Measurements from ENCODE around the gene IL4I1.

The IL4I1 gene

DNA sequence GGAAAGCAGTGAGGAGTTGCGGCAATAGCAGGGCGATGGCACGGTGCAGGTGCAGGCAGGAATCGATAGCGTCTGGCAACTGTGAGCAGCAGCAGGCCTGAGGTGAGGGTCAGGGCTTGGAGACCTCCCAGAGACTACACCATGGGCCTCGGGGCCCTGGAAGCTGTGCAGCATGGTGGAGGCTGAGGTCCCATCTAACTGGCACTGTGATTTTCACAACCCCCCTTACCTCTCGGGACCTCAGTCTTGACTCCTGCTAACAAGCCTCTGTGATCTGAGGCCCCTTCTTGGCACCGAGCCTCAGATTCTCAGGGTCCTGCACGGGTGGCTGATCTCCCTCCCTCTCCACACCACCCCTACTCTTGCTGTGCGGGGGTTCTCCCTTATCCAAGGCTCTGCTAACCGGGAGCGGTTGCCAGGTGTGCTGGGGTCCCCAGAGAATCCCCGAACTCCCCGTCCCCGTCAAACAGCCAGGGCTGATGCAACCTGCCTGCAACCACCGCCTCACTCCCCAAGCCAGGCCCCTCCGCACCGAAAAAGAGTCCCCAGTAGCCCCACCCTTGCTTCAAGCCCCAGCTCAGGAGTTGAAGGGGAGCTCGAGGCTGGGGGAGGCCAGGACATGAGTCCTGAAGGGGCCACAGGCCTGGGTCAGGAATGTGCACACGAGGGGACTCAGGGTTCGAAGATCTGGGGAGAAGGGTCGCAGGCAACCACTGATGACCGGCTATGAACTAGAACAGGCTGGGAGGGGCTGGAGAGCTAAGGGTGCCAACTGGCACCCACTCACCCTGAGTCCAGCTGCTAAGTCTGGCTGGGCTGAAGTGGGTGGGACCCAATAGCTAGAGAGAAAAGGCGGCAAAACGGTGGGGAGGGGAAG, 27.6 kb upstream of the IL4I1 start:
- no peak for DNase-seq (ENCODE audit: low spot score)

DNA sequence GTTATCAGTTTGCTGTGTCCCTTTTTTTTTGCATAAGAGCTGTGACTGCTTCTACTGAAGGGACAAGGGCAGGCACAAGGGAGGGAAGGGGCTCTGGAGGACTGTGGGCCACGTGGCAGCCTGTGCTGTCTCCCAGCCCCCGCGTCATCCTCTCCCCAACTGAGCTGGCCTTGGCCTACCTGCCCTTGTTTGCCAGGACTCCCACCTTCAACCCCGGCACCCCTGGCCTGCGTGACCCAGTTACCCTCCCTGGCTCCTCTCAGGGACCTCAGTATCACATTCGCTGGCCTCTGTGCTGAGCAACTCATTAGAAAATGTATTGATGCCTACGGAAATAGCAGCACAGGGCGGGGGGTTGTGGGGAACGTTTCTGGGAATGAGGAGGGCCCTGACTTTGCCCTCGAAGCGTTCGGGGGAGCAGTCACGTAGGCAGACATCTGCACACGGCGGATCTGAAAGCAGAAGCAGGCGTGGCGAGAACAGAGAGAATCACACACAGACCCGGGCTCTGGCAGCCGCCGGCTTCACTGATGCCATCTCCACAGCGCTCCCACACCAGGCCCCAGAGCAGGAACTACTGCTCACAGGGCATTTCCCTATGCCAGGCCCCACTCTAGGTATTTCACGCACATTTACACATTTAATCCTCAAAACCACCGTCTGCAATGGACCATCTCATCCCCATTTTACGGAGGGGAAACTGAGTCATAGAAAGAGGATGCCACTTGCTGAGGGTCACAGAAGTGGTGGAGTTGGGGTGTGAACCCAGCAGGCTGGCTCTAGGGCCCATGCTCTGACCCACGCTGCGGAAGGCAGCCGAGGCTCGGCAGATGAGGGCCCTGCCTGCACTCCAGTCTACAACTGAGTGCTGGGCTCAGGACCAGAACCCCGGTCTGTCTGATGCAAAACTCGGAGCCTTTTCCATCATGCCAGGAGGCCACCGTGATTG, 26.6 kb upstream of the IL4I1 start:
- no peak for DNase-seq (ENCODE audit: low spot score)

DNA sequence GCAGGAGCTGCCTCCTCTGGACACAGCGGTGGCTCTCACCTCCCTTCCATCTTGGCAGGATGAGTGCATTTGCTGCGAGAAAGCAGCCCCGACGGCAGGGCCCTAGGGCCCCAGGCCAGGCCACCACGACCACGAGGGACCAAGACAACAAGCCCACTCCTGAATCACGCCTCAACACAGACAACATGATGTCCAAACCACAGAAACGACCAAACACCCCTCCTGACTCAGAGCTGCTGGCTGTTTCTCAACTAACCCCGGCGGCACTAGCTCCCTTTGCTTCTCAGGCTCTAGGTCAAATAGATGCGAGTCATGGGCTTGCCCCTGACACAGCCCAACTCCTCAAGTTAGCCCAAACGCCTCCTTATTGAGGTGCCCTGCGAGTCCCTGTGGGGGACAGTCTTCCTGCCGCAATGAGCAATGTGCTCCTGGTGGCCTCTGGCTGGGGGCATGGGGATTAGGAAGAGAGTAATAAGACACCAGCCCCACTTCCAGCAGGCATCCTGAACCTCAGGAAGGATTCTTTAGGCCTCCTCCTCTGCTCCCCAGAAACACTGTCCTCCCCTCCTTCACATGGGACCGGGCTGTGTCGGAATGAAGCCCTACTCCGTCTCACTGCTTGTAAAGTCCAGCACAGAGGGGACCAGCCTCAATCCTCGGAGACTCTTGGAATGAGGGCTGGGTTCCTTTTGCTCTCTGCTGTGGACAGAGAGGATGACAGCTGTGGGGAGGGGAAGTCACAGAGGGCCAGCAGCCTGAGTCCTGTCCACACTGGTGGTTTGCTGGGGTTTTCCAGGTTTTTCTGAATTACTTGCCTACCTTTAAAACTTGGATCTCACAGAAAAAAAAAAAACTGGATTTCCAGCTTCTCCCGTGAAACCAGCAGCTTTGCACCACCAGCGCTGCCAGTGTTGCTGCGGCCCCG, 25.4 kb upstream of the IL4I1 start:
- DNase-seq (ENCODE audit: low spot score), result no peak

DNA sequence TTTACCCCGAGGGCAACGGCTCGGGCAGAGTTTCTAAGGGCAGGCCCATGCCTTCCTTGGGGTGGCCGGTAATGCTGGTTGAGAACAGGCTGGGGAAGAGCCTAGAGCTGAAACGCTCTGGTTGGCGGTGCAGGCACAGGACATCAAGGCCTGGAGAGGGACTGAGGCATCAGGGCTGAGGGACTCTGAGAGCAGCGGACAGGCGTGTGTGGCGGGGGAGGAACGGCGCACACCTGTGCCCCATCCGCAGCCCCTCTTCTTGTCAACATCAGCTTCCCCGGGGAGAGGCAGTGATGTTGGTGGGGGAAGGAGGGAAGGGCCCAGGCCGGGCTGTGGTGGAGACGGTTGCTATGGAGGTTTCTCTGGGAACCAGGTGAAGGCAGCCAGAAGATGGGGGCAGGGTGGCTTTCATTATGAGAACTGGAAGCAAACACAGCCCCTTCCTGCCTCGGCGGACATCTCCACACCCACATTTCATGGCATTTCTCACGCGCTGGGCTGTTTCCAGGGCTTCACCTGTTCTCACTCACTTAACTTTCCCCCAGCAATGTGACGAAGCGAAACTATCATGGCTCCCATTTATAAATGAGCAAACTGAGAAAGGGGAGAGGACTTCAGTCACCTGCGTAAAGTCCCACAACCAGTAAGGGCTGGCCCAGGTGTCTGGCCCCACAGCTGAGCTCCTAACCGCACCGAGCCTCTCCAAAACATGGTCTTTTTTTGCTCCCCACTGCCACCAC, 24.1 kb upstream of the IL4I1 start:
- no peak for DNase-seq (ENCODE audit: low spot score)

DNA sequence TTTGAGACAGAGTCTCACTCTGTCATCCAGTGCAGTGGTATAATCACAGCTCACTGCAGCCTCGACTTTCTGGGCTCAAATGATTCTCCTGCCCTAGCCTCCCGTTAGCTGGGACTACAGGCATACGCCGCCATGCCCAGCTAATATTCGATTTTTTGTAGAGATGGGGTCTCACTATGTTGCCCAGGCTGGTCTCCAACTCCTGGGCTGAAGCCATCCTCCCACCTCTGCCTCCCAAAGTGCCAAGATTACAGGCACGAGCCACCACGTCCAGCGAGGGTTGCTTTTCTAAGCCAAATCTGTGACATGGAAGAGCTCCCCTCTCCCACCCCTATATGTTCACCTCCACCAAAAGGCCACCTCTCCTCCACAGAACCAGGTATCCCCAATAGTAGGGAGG, 21.4 kb upstream of the IL4I1 start:
- no peak for DNase-seq (ENCODE audit: low spot score)

DNA sequence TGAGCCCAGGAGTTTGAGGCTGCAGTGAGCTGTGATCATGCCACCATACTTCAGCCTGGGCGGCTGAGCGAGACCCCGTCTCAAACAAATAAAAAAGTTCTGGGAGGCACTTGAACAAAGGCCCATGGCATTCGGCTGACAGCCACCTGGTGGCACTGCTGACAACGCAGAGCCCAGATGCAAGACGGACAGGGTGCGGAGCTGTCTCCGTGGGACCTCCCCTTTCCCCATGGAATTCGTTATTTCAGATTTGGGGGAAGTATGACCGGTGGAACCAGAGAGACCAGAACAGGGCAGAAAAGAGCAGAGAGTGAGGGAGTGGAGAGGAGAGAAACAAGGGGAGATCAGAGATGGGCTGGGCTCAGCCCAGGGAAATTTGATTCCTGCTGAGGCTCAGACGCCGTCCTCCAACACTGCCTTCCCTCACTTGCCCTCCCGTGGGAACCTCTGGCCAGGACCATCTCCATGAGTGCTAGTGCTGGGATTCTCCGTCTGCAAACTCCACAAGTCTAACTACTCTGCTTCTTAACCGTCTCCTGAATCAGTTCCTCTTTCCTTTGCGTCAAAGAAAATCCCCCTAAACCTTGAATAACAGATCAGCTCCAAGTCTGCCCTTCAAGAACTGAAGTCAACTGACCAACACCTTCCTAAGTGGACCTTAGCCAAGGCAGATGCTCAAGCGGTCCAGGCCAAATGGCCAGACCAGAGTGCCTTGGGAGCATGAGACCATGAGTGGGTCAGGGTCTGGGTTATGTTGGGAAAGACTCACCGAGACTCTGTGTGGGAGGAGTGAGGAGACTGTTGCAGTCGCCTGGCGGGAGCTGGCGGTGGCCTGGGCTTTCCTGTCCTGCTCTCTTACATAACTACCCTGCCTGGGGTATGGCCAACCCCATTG, 20.4 kb upstream of the IL4I1 start:
- DNase-seq (ENCODE audit: low spot score), result no peak

DNA sequence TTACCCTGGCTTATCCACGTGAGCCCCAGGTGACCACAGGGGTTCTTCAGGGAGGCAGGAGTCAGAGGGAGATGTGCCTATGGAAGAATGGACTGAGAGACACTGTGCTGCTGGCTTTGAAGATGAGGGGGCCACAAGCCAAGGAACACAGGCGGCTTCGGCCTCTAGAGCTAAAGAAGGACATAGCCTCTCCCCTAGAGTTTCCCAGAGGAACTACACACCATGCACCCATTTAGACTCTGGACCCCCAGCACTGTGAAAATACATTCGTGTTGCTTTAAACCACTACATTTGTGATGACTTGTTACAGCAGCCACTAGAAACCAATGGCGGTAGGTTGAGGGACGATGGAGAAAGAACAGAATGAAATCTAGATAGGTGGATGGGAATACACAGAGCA, 18.6 kb upstream of the IL4I1 start:
- no peak for DNase-seq (ENCODE audit: low spot score)

DNA sequence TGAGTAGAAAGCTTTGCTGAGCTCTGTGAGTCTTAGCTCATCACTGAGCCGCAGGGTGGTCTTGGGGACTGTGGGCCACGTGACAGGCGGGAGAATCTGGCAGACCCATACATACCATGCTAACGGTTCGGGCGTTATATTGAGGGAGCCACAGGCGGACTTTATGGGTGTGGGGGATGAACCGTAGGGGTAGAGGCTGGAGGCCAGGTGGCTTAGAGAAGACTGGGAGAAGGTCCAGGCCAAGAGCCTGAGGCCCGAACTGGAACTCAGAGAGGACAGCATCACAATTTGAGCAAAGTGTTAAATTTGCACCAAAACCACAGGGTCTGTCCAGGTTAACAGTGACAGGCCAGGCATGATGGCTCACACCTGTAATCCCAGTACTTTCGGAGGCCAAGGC, 17.0 kb upstream of the IL4I1 start:
- DNase-seq (ENCODE audit: low spot score), result no peak

DNA sequence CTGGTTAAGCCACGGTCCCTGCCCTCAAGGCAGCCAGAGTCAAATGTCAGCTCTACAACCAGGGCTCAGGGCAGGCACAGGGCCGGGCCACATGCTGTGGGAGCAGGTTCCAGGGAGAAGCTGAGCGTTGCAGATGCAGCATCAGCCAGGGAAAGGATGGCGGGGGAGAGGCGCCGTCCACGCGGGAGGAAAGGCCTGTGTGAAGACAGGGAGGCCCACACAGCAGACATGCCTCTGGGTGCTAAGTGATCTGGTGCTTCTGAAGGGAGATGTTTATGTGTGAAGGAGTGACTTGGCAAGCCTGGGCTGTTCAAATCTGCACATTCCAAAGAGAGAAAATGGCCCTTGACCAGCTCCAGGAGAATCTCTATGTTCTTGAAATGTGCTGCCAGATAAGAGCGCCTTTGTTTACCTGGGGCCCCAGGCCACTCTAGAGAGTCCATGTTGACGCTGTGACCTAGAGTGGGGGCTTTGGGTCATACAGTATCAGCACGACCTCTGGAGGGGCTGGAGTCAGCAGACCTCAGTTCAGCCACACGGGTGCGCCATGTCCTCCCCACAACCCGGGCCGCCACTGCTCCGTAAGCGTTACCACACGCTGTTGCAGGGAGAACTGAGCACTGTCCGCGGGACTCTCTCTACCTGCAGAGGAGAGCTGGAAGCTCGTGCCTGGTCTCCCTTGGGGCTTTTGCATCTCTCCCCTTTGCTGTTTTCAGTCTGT, 16.4 kb upstream of the IL4I1 start:
- DNase-seq (ENCODE audit: low spot score), result no peak

DNA sequence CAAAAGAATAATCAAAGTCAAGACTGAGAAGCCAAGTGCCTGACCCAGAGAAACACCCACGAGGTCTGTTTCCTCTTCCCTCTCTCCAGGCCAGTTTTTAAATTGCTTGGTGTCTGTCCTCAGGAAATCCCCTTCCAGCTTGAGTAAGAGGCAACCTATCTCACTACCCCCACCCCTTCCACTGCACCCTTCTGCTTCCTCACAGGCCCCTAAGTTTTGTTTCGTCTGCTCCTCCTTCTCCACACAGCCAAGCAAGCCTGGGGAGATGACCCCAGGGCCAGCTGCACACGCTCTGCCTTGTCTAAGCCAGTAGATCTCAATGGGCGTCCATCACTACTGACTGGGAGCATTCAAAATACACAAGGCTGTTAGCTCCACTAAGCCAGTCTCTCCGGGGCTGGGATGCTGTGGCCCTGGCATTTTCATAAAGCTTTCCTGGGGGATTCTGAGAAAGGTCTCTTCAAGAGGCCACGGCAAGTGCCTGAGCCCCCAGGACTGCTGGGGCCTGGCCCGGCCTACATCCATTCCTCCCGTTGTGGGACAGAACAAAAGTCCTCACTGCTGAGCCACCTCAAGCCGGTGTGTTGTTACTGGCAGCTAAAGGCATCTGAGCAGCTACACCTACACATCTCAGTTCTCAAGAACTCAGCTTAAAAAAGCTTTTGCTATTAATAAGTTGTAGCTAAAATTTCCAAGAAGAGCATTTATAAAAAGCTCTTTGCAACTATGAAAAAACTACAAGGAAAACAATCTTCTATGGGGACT, 14.9 kb upstream of the IL4I1 start:
- no peak for DNase-seq (ENCODE audit: low spot score)

DNA sequence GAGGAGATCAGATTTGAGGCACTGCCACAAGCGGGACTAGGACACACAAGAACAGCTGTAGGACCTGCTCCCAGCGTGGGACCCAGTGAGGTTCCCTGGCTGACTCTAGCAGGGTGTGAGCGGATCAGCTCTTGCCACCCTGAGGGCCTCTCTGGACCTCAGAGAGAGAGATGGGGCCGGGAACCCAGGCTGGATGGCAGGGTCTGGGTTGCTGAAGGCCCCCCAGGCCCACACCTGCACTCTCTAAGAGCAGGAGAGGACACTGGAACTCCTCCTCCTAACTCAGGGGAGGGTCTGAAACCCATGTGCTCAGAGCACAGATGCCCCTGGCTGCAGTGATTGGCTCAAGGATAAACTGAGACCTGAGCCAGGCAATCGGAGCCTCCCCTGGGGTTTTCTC, 13.5 kb upstream of the IL4I1 start:
- no peak for DNase-seq (ENCODE audit: low spot score)

DNA sequence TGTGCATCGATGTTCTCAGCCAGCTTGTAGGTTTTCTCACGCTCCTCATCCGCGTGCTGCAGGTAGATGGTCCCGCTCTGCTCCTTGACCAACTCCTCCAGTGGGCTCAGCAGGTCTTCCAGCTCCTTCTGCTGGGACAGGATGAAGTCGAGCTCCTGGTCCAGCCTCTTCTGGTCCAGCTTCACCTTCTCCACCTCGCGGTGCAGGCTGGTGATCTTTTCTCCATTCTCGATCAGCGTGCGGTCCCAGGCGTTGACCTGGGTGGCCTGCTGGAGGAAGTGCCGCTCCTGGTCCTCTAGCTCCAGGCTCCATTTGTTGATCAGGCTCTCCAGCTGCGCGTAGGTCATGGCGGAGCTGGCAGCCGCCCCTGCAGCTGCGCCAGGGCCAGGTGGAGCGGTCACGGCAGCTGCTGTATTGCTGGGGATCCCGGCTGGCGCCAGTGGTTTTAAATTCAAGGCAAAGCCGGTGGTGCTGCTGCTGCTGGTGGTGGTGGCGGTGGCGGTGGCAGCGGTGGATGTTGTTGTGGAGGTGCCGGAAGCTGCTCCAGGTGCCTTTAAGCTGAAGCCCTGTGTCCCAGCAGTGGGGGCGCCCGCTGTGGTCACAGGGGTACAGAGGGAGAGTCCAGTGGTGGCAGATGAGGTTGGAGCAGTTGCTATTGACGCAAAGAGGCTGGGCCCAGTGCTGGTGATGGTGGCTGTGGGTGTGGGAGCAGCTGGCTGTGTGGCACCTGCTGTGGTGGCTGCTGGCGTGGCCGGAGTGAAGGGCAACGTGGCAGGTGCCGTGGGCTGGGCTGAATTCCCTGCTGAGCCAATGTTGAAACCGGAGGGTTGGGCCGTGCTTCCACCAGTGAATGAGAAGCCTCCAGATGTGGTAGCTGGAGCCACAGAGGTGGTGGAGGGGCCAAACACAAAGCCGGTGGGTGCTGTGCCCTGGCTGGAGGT, 12.1 kb upstream of the IL4I1 start:
- DNase-seq (ENCODE audit: low spot score), result no peak

DNA sequence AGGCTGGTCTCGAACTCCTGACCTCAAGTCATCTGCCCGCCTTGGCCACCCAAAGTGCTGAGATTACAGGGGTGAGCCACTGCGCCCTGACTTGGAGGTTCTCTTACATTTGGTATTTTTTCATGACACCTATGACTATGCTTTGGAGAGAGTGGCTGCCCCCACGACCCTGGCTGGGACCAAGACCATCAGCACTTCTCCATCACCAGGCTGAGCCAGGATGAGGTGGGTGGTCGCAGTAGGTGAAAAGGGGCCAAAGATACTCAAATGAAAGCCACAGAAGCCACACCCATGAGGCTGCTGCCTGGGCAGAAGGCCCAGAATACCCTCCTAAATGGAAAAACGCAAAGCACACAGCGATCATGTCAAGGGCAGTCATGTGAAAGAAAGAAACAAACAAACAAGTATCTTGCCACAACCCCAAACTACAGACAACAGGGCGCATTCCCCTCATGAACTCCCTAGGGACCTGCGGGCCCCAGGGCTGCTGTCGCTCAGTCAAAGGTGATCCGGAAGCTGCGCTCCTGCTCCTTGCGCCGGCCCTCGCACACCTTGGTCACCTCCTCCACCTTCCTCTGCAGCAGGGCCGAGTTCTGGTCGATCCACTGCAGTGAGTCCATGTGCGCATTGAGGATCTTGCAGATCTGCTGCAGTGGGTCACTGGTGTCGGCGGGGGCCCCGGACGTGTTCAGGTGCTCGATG, 11.2 kb upstream of the IL4I1 start:
- no peak for DNase-seq (ENCODE audit: low spot score)

DNA sequence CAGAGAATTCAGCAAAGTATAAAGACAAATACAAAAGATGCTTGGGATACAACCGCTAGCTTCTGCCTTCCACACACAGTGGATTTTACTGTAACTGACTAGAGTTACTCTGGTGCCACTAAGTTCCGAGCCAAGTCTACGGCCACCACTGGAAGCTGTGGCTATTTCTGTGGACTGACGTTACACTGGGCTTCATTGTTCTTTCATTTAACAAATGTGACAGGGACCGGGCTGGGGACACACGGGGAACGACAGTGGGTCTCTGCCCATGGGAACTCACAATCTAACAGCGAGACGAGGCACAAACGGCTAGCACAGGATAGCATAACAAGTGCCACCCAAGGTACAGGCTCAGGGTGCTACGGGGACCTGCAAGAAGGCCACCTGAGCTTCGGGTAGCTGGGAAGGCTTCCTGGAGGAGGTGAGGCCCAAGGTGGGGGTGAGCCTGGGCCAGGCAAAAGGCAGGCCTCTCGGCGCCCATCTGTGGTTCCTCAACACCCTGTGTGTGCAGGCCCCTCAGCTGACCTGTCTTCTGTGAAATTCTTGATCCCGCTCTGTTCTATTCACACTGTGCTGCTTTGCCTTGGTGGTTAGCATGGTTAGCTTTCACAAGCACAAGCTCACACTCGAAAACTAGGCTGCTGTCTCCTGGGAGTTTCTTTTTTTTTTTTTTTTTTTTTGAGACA, 10.3 kb upstream of the IL4I1 start:
- DNase-seq (ENCODE audit: low spot score), result no peak

DNA sequence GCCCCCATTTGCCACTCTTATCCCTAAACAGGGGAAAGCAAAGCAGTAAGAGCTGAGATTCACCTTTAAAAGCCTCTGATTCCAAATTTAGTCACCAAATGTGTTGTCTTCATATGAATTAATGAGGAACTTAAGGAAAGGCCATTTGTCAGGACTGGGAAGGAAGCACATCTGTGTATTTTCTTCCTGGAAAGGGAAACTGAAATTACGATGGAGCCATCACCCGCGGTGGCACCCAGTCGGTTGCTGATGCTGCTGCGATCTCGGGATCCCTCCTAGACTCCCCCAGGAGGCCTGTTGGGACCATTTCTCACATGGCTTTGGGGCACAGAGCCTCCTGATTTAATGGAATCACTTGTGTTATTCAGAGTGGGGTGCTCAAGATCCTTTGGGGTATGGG, 7.4 kb upstream of the IL4I1 start:
- DNase-seq (ENCODE audit: low spot score), result no peak

DNA sequence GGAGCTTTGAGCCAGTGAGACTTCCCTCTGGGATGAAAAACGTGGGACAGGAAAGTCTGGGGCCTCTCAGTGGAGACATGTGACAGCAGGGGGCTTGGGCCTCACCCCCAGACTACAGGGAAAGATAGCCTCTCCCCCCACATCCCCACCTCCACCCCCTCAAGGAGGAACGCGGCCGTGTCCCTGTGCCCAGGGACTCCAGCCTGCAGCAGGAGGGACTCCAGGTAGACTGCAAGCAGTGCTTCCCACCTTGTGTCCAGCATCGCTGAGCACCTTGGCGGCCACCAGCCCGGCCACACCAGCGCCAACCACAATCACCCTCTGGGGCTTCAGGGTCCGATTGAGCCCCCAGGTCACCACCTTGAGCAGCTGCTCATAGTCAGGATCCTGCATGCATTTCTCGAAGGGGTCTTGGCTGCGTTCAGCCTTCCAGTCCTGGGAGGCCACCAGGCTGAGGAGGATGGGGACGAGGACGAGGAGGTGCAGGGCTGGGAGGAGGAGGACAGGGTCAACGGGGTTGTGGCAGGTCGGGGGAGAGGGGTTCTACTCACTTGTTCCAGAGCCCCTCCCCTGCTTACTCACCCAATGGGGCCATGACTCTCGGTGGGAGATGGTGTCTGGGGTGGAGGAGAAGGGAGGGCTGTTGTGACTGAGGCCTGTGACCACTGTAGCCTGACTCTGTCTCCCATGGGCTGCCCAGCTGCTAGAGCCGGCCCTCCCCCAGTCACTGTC, 955 bp downstream of the IL4I1 start:
- DNase-seq (ENCODE audit: low spot score), result no peak

All from LoVo (cell line).